ENCODE data around the gene CALN1.

DNA sequence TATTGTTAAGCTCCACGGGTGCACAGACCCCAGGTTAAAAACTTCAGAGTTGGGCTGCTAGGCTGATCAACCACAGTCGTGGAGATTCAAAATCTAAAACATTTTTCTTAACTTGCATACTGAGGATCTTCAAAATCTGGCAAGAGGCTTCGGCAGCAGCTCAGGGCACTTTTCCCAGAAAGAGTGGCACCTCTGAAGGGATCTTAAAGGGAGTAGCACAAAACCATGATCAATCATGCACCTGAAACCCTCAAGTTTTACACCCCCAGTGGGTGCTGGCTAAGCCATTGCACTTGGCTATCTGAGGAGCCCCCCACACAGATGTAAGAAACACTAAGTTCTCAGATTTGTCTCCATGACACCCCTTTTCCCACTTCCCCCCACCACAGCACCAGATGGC lies 151.7 kb downstream of the CALN1 start:
- TF ChIP-seq EP300 (IDR thresholded peaks at IDR 0.05) = no peak
- TF ChIP-seq, protein P1, sequence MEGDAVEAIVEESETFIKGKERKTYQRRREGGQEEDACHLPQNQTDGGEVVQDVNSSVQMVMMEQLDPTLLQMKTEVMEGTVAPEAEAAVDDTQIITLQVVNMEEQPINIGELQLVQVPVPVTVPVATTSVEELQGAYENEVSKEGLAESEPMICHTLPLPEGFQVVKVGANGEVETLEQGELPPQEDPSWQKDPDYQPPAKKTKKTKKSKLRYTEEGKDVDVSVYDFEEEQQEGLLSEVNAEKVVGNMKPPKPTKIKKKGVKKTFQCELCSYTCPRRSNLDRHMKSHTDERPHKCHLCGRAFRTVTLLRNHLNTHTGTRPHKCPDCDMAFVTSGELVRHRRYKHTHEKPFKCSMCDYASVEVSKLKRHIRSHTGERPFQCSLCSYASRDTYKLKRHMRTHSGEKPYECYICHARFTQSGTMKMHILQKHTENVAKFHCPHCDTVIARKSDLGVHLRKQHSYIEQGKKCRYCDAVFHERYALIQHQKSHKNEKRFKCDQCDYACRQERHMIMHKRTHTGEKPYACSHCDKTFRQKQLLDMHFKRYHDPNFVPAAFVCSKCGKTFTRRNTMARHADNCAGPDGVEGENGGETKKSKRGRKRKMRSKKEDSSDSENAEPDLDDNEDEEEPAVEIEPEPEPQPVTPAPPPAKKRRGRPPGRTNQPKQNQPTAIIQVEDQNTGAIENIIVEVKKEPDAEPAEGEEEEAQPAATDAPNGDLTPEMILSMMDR (IDR thresholded peaks at IDR 0.05) = no peak

Data from ovary (tissue), 3 donors.